Coronary artery (tissue), 2 donors: ENCODE measurements around the gene TPSG1.
A peak's percentile ranks its signal among the peaks of the same experiment; 100 is the strongest.

Experiments
- DNase-seq: peaks from one replicate; pipeline ENCODE4 v3.0.0-alpha.2; 2017; ENCODE audit warnings: low spot score
- H3K27ac ChIP-seq, 2 donors: fragments of 200-600 bp; sonication (generic); one replicate each; pipeline ENCODE4 v1.5.1; 2016 to 2019
- H3K4me3 ChIP-seq: fragments of 200-600 bp; sonication (generic); 2 replicates; pipeline ENCODE4 v1.5.1; 2016; ENCODE audit warnings: mild to moderate bottlenecking, moderate library complexity
- CTCF ChIP-seq: fragments of 200-600 bp; sonication (generic); IDR thresholded peaks from one replicate; pipeline ENCODE4 v1.5.1; 2019; ENCODE audit warnings: antibody characterized with exemption

Gene TPSG1

GRCh38 chr16:1198194-1198593 is 26.9 kb downstream of the TPSG1 start:
- no peak overlapping the region for H3K27ac ChIP-seq
- DNase-seq: no peak
- H3K4me3 ChIP-seq: no peak overlapping the region
- TF ChIP-seq CTCF: no peak

GRCh38 chr16:1197237-1197866 is 27.7 kb downstream of the TPSG1 start:
- Histone ChIP-seq H3K27ac (no peak overlapping the region), H3K4me3 (no peak overlapping the region)
- no peak for DNase-seq
- no peak for TF ChIP-seq CTCF

GRCh38 chr16:1196494-1196893 is 28.6 kb downstream of the TPSG1 start:
- no peak for TF ChIP-seq CTCF
- Histone ChIP-seq H3K27ac (no peak overlapping the region), H3K4me3 (no peak overlapping the region)
- no peak for DNase-seq

- TF ChIP-seq CTCF: no peak
- Histone ChIP-seq H3K4me3 (no peak overlapping the region), H3K27ac (no peak overlapping the region)
- DNase-seq: no peak
These were observed 29.7 kb downstream of the TPSG1 start for GRCh38 chr16:1195393-1195666.

- Histone ChIP-seq H3K4me3 (no peak overlapping the region), H3K27ac (no peak overlapping the region)
- DNase-seq: no peak
- TF ChIP-seq CTCF: peak; percentile 83
These were observed 30.2 kb downstream of the TPSG1 start for GRCh38 chr16:1194665-1195392.

DNA sequence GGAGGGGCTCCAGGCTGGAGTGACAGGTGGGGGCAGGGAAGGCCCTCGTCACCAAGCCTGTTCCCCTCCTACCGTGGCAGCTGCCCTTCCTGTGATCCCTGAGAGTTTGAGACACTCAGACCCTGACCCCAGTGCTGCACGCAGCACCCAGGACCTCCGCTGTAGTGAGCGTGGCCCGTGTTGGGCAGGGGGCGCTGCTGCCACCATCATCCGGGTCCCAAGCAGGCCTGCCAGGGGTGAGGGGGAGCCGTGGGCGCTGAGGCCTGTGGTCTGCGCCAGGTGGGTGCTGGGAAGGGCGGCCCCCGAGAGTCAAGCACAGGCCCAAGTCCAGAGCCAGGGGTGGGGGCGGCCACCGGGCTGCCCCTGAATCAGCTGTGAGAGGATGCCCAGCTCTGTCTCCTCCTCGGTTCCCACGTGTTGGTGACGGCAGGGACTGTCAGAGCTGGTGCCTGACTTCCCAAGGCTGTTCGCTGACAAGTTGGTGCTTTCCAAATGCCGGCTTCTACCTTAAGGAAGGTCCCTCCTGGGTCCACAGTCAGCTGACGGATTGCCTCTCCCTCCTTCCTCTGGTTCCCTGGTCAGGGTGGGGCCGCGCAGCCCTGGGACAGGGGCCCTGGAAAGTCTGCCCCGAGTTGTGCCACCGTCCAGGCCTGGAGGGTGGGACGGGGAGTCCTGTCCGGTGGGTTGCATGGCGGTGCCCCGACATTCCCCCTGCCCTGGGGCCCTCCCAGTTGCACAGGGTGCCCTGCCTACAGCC is 31.1 kb downstream of the TPSG1 start:
- H3K27ac ChIP-seq: no peak overlapping the region
- DNase-seq: no peak
- no peak for TF ChIP-seq CTCF
- H3K4me3 ChIP-seq: no peak overlapping the region
